ENCODE results near the gene TCN2.
"Not testable (repeated sequence)": the region's sequence is repeated elsewhere in the genome, so short reads cannot be mapped to it uniquely, and the experiment has no call there.

Gene TCN2

GRCh38 chr22:30648825-30649224, 41.9 kb downstream of the TCN2 start:
- no peak for DNase-seq (ENCODE audit: low read depth)

DNA sequence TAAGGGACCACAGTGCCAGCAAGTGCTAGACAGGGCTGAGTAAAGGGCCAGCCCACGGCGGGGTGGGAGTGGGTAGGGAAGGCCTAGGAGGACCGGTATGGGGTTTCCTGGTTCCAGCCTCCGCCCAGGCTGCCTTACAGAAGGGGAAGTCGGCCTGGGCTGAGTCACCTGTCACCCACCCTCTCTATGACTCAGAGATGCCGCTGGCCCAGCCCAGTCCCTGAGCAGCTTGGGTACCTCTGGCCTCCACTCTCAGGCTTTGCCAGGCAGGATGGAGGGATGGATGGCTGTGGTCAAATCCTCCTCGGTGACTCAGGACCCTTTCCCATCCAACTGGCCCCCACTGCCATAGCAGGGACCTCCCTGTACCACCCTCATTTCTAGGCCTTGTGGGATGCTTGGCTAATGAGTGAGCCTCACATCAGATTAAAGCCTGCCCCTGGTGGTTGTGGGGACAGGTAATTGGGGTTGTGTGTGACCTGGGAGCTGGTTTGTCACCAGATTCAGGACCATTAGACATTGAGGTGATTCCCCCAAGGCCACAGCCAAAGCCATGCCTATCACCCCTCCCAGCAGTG, 42.5 kb downstream of the TCN2 start:
- DNase-seq (ENCODE audit: low read depth): no peak

GRCh38 chr22:30650508-30651116, 43.6 kb downstream of the TCN2 start:
- no peak for DNase-seq (ENCODE audit: low read depth)

- no peak for DNase-seq (ENCODE audit: low read depth)
Observed at GRCh38 chr22:30652852-30653251, 45.9 kb downstream of the TCN2 start.

DNA sequence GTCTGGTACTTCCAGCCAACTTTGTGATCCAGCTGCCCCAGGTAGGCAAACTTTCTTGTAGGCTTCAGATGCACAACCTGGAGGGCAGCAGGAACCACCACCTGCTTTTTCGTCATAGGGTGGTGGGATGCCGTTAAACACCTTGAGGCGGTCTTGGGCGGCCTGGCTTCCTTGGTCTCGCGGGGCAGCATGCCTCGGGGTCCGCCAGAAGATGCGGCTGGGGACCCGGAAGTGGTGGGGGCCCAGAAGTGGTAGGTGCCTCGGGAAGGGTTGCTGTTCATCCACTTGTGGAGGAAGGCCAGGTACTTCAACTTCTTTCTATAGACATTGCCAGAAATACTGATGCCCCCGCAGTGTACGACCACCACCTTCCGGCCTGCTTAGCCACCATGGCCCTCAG, 47.4 kb downstream of the TCN2 start:
- no peak for DNase-seq (ENCODE audit: low read depth)

DNA sequence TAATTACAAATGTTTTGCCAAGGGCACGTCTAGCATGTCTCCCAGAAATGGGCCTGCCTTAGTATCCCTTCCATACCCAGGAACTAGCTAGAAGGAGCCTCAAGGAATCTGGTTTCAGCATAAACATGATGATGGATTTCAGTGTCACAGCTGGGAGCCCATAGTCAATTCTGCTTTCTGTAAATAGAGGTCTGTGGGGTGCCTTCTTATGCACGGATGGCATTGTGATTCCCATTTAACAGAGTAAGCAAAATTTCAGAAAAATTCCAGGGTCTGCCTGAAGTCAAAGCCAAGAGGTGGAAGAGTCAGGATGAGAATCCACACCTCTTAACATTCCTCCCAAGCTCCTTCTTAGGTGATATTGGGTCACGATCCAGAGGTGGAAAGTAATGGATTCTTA, 48.6 kb downstream of the TCN2 start:
- DNase-seq (ENCODE audit: low read depth): no peak

GRCh38 chr22:30662040-30662439, 55.1 kb downstream of the TCN2 start:
- DNase-seq (ENCODE audit: low read depth): no peak

DNA sequence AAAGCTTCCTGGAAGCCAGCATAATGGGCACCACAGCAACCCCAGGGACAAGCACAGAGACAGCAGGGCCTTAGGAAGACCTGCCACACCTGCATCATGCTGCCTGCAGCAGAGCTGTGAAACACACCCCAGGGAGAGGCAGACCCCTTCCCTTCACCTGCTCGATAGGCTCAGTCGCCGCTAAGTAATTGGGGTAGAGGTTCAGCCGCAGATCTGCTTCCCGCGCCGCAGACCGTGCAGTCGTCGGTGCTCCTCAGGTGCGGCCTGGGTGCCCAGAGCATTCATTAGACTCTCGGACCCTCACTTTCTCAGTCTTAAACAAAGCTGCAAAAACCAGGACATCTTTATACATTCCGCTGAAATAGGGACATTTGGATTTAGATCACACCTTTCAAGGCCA, 57.8 kb downstream of the TCN2 start:
- DNase-seq (ENCODE audit: low read depth): no peak

GRCh38 chr22:30665266-30665665, 58.3 kb downstream of the TCN2 start:
- DNase-seq (ENCODE audit: low read depth): no peak

DNA sequence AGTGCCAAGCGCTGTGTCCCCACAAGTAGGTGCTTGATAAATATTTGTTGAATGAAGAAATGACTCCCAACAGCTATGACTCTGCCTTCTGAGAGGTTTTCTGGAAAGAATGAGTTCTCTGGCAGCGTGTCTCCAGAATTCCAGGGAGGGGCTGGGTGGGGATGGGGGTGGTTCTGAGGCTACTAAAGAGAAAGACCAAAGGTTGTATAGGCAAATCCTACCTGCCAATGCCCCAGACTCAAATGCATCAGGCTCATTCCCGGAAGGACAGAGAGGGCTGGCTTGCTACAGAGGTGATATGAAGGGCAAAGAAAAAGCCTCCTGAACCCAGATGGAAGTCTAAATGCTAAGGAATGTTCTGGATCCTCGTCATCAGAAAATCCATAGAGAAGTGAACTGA, 58.8 kb downstream of the TCN2 start:
- DNase-seq (ENCODE audit: low read depth): no peak

DNA sequence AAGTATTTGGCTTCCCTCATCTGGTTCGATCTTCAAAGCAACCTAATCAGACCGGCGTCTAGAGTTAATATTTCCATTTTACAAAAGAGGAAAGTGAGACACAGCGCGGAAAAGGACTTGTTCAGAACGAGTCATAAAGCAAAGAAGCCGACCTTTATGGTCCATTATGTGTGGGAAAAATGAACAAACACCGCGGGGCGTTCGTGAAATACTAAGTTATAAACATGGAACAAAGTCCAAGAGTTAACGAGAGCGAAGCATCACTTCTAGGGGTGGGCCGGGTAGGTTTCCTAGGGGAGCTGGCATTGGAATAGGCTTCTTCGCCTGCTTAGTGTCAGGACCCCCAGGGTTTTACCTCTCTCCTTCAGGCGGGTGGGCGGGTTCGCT, 60.1 kb downstream of the TCN2 start:
- DNase-seq (ENCODE audit: low read depth): no peak

GRCh38 chr22:30667494-30668385, 60.8 kb downstream of the TCN2 start, which contains the start of gene DUSP18:
DUSP18 (minus strand) TSS chr22:30667875; CDS start chr22:30664003, 3,872 bp downstream.
- DNase-seq (ENCODE audit: low read depth): peak; percentile 27

DNA sequence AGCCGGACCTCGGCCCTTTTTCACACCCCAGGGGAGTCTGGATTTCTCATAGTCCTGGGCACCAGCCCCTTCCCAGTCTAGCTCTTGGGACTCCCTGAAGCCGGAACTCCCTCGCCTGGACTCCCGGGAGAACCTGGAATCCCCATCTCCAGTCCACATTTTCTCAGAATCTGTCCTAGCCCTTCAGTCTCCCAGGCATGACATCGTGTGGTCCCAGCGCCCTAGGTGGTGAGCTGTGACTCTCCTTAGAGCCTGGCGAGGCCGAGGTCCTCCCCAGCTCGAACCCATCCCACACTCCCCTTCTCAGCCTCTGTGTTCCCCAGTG, 61.4 kb downstream of the TCN2 start:
- DNase-seq (ENCODE audit: low read depth): no peak

- DNase-seq (ENCODE audit: low read depth): no peak
Observed at GRCh38 chr22:30671071-30671470, 64.1 kb downstream of the TCN2 start.

DNA sequence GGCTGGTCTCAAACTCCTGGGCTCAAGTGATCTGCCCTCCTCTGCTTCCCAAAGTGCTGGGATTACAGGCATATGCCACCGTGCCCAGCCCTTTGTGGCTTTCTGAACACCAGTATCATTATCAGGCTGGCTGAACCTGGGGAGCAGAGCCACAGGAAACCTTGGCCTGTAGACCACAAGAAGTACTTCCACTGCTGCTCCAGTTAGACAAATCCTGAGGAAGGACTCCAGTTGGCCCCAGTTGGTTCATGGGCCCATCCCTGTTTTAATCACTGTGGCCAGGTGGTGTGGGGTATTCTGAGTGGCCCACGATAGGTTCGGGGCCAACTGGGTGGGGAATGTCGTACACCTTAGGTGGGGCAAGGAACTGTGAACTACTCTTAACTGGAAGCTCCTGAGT, 66.2 kb downstream of the TCN2 start:
- no peak for DNase-seq (ENCODE audit: low read depth)

GRCh38 chr22:30674482-30674881, 67.5 kb downstream of the TCN2 start:
- DNase-seq (ENCODE audit: low read depth): no peak

DNA sequence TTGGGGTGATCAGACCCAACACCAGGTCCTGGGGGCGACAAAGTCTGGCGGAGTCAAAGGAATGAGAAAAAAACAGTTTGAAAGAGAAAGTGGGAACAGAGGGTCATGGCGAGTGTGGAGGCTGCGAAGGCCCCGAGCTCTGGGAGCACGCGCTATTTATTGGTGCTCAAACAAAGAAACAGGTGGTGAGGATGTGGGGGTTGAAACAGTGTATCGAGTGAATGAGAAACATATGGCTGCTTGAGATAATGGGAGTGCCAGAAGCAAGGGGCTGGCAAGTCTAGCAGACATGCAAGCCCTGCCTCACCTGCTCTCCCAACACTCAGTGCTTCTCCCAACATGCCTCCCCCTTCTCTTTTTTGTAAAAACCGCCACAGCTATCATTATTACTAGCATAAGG, 68.5 kb downstream of the TCN2 start:
- DNase-seq (ENCODE audit: low read depth): no peak

GRCh38 chr22:30676565-30676964, 69.6 kb downstream of the TCN2 start:
- DNase-seq (ENCODE audit: low read depth): not testable (repeated sequence)
